Astrocyte of the cerebellum (primary cell): Measurements from ENCODE around the gene TICAM2.
A peak's percentile ranks its signal among the peaks of the same experiment; 100 is the strongest.

Experiments
- DNase-seq: peaks from one replicate; pipeline ENCODE4 v3.0.0-alpha.2; 2011; ENCODE audit warnings: low read depth
- H3K4me3 ChIP-seq: 2 replicates; pipeline ENCODE4 v1.5.1; 2011; ENCODE audit warnings: mild to moderate bottlenecking, low read depth, low read length, moderate library complexity
- CTCF ChIP-seq: IDR thresholded peaks from 2 replicates; pipeline ENCODE4 v1.5.1; 2012; ENCODE audit warnings: low read length, low read depth, moderate library complexity, mild to moderate bottlenecking; ENCODE audit errors: missing control alignments
- in situ Hi-C: cut with HindIII; loops from 2 replicates; pipeline ENCODE4 v1.10.0; 2017; ENCODE audit warnings: low sequenced_read_pairs

TICAM2 gene

GRCh38 chr5:115577741-115578140 is 24.5 kb downstream of the TICAM2 start:
- no peak for TF ChIP-seq CTCF
- in situ Hi-C loops: no loop called here

GRCh38 chr5:115577329-115577728 is 24.9 kb downstream of the TICAM2 start:
- TF ChIP-seq CTCF: no peak
- in situ Hi-C loops: no loop called here
- DNase-seq: no peak
- no peak overlapping the region for H3K4me3 ChIP-seq

More at GRCh38 chr5:115577741-115578140, 24.5 kb downstream of the TICAM2 start:
- DNase-seq: no peak
- no peak overlapping the region for H3K4me3 ChIP-seq

GRCh38 chr5:115575167-115576070 is 26.9 kb downstream of the TICAM2 start:
- in situ Hi-C loops: no loop called here

GRCh38 chr5:115573133-115573532 is 29.1 kb downstream of the TICAM2 start:
- DNase-seq: peak; percentile 84
- in situ Hi-C loops: no loop called here
- no peak for TF ChIP-seq CTCF
- no peak overlapping the region for H3K4me3 ChIP-seq

More at GRCh38 chr5:115575167-115576070, 26.9 kb downstream of the TICAM2 start:
- TF ChIP-seq CTCF: no peak
- no peak overlapping the region for H3K4me3 ChIP-seq
- no peak for DNase-seq

- H3K4me3 ChIP-seq: no peak overlapping the region
- TF ChIP-seq CTCF: no peak
- in situ Hi-C loops: no loop called here
- DNase-seq: peak; percentile 33
Measured at GRCh38 chr5:115571441-115571878, 30.8 kb downstream of the TICAM2 start.

GRCh38 chr5:115568668-115569067 is 33.6 kb downstream of the TICAM2 start:
- no peak for DNase-seq
- no peak overlapping the region for H3K4me3 ChIP-seq
- in situ Hi-C loops: no loop called here

More at GRCh38 chr5:115568668-115569067, 33.6 kb downstream of the TICAM2 start:
- TF ChIP-seq CTCF: no peak
